Measurements from ENCODE around the gene TNNI3K. TPM values are rescaled to one million over a fixed set of nuclear protein-coding genes. Genes with fewer than 3 reads are reported as not detected.

TNNI3K gene
- polyA plus RNA-seq, 1 donor (not counting 4 experiments of a cell fraction or from before 2014, with no cell fraction given): 0.41 TPM

GRCh38 chr1:74237787-74238186, 2.6 kb downstream of the TNNI3K start:
- no peaks in the 10 kb centered on the region for H3K36me3 ChIP-seq (ENCODE audit: control insufficient read depth in 2 of 2, extremely low read depth in 1 of 2, insufficient read depth in 2 of 2, low read length in 2 of 2)
- no peaks in the 10 kb centered on the region for H4K20me1 ChIP-seq (ENCODE audit: control insufficient read depth, extremely low read depth, insufficient read depth, low read length)
- DNase-seq (ENCODE audit: low read depth, low spot score) (no peak), FAIRE-seq (no peak)
- no peak overlapping the region for H2AFZ ChIP-seq (ENCODE audit: control insufficient read depth, low read length)
- H3K9me1 ChIP-seq (ENCODE audit: control insufficient read depth, extremely low read depth, insufficient read depth, low read length): no peaks in the 10 kb centered on the region
- no peaks in the 10 kb centered on the region for H3K9me3 ChIP-seq (ENCODE audit: control insufficient read depth, low read depth, low read length)
- TF ChIP-seq EZH2 (IDR thresholded peaks at IDR 0.05; ENCODE audit: low read length) (no peak), CTCF (optimal IDR thresholded peaks at IDR 0.05 in 1 of 3, IDR thresholded peaks at IDR 0.05 in 1 of 3, conservative IDR thresholded peaks at IDR 0.05 in 1 of 3; ENCODE audit: extremely low read depth in 1 of 3, insufficient read depth in 2 of 3, low read length in 3 of 3) (no peak)
- H3K27ac ChIP-seq (ENCODE audit: control insufficient read depth, insufficient read depth, low read length): no peak overlapping the region
- no peak overlapping the region for H3K4me2 ChIP-seq (ENCODE audit: control insufficient read depth, extremely low read depth, insufficient read depth, low read depth, low read length)
- dilution Hi-C loops (cut with MboI; ENCODE audit: extremely low pct_ligation_motif_present, low sequenced_read_pairs): no loop called here
- no peaks in the 10 kb centered on the region for H3K4me1 ChIP-seq (ENCODE audit: control insufficient read depth, extremely low read depth, insufficient read depth, low read length)
- H3K27me3 ChIP-seq (ENCODE audit: control insufficient read depth, extremely low read depth, insufficient read depth, low read length): no peaks in the 10 kb centered on the region
- H3K9ac ChIP-seq (ENCODE audit: control insufficient read depth, extremely low read depth, insufficient read depth, low read length): no peak overlapping the region
- H3K4me3 ChIP-seq (ENCODE audit: control insufficient read depth in 2 of 3, extremely low read depth in 1 of 3, insufficient read depth in 2 of 3, low read depth in 1 of 3, low read length in 3 of 3): no peak overlapping the region
- H3K79me2 ChIP-seq (ENCODE audit: control insufficient read depth, insufficient read depth, low read length): no peaks in the 10 kb centered on the region

GRCh38 chr1:74245168-74245772, 10.1 kb downstream of the TNNI3K start:
- no peak overlapping the region for H3K27ac ChIP-seq (ENCODE audit: control insufficient read depth, insufficient read depth, low read length)
- no peaks in the 10 kb centered on the region for H3K9me1 ChIP-seq (ENCODE audit: control insufficient read depth, extremely low read depth, insufficient read depth, low read length)
- dilution Hi-C loops (cut with MboI; ENCODE audit: extremely low pct_ligation_motif_present, low sequenced_read_pairs): no loop called here
- H4K20me1 ChIP-seq (ENCODE audit: control insufficient read depth, extremely low read depth, insufficient read depth, low read length): no peaks in the 10 kb centered on the region
- H2AFZ ChIP-seq (ENCODE audit: control insufficient read depth, low read length): no peak overlapping the region
- no peaks in the 10 kb centered on the region for H3K9me3 ChIP-seq (ENCODE audit: control insufficient read depth, low read depth, low read length)
- no peaks in the 10 kb centered on the region for H3K36me3 ChIP-seq (ENCODE audit: control insufficient read depth in 2 of 2, extremely low read depth in 1 of 2, insufficient read depth in 2 of 2, low read length in 2 of 2)
- no peak overlapping the region for H3K9ac ChIP-seq (ENCODE audit: control insufficient read depth, extremely low read depth, insufficient read depth, low read length)
- no peaks in the 10 kb centered on the region for H3K4me1 ChIP-seq (ENCODE audit: control insufficient read depth, extremely low read depth, insufficient read depth, low read length)
- no peak overlapping the region for H3K4me3 ChIP-seq (ENCODE audit: control insufficient read depth in 2 of 3, extremely low read depth in 1 of 3, insufficient read depth in 2 of 3, low read depth in 1 of 3, low read length in 3 of 3)
- DNase-seq (ENCODE audit: low read depth, low spot score) (no peak), FAIRE-seq (no peak)
- TF ChIP-seq CTCF (optimal IDR thresholded peaks at IDR 0.05 in 1 of 3, IDR thresholded peaks at IDR 0.05 in 1 of 3, conservative IDR thresholded peaks at IDR 0.05 in 1 of 3; ENCODE audit: extremely low read depth in 1 of 3, insufficient read depth in 2 of 3, low read length in 3 of 3) (no peak), EZH2 (IDR thresholded peaks at IDR 0.05; ENCODE audit: low read length) (no peak)
- H3K79me2 ChIP-seq (ENCODE audit: control insufficient read depth, insufficient read depth, low read length): no peaks in the 10 kb centered on the region
- H3K27me3 ChIP-seq (ENCODE audit: control insufficient read depth, extremely low read depth, insufficient read depth, low read length): no peaks in the 10 kb centered on the region
- H3K4me2 ChIP-seq (ENCODE audit: control insufficient read depth, extremely low read depth, insufficient read depth, low read depth, low read length): no peak overlapping the region
